Measurements from ENCODE around the gene PIPOX.

The PIPOX gene

GRCh38 chr17:29102741-29103181 is 59.8 kb downstream of the PIPOX start:
- TF ChIP-seq LEF1 (IDR thresholded peaks at IDR 0.05; ENCODE audit: borderline replicate concordance), result no peak
- TF ChIP-seq PKNOX1 (IDR thresholded peaks at IDR 0.05), result no peak
- TF ChIP-seq FOXM1 (IDR thresholded peaks at IDR 0.05; ENCODE audit: borderline replicate concordance), result no peak
- TF ChIP-seq CTBP1 (IDR thresholded peaks at IDR 0.05; ENCODE audit: borderline replicate concordance), result no peak
- TF ChIP-seq L3MBTL2 (conservative IDR thresholded peaks at IDR 0.05), result no peak
- CTCF ChIA-PET, result interaction anchor here (0.6 to 1.7 kb wide), 2 partner anchors 137 to 506 kb away, joined by 3 to 4 read pairs; no protein-coding TSS in a partner anchor
- DNase-seq (ENCODE audit: extremely low spot score), result no peak
- POLR2A ChIA-PET, result no interaction called here

GRCh38 chr17:29103341-29103740 is 60.4 kb downstream of the PIPOX start:
- no peak for DNase-seq (ENCODE audit: extremely low spot score)
- TF ChIP-seq SUZ12 (IDR thresholded peaks at IDR 0.05) (no peak), HDGF (IDR thresholded peaks at IDR 0.05; ENCODE audit: borderline replicate concordance) (no peak), ELF4 (IDR thresholded peaks at IDR 0.05) (no peak), CTBP1 (IDR thresholded peaks at IDR 0.05; ENCODE audit: borderline replicate concordance) (no peak), ARNT (IDR thresholded peaks at IDR 0.05) (no peak), NFRKB (IDR thresholded peaks at IDR 0.05) (no peak), TARDBP (IDR thresholded peaks at IDR 0.05) (no peak), PKNOX1 (IDR thresholded peaks at IDR 0.05) (no peak), FOXM1 (IDR thresholded peaks at IDR 0.05; ENCODE audit: borderline replicate concordance) (no peak), SP1 (IDR thresholded peaks at IDR 0.05) (no peak), FOXA1 (IDR thresholded peaks at IDR 0.05) (no peak), ZNF384 (IDR thresholded peaks at IDR 0.05) (no peak), L3MBTL2 (conservative IDR thresholded peaks at IDR 0.05) (no peak), LEF1 (IDR thresholded peaks at IDR 0.05; ENCODE audit: borderline replicate concordance) (no peak), BHLHE40 (IDR thresholded peaks at IDR 0.05; ENCODE audit: borderline replicate concordance) (no peak), FOXK2 (IDR thresholded peaks at IDR 0.05) (no peak)
- CTCF ChIA-PET, result interaction anchor here (1.7 kb wide), 1 partner anchor 138 kb away, joined by 4 read pairs; no protein-coding TSS in a partner anchor
- POLR2A ChIA-PET, result no interaction called here

Data from HEK293T (cell line).